GM13976 (cell line): ENCODE measurements around the gene CFAP70.
A peak's percentile ranks its signal among the peaks of the same experiment; 100 is the strongest.

Experiments
- DNase-seq: peaks from one replicate; pipeline ENCODE4 v3.0.0; 2012; ENCODE audit warnings: low spot score
- in situ Hi-C: fragments of 300-500 bp; cut with MboI; formaldehyde crosslinking; loops from one replicate; pipeline ENCODE4 v1.12.0; 2022; ENCODE audit warnings: low sequenced_read_pairs, mixed read lengths, inconsistent platforms; ENCODE audit not compliant: unreplicated experiment
- TF ChIP-seq, protein P1 (sequence below): IDR thresholded peaks from 2 replicates; pipeline ENCODE4 v1.5.1; 2012; ENCODE audit warnings: borderline replicate concordance, mild to moderate bottlenecking; ENCODE audit not compliant: insufficient read depth; ENCODE audit errors: extremely low read depth, missing control alignments, control extremely low read depth

CFAP70 gene

DNA sequence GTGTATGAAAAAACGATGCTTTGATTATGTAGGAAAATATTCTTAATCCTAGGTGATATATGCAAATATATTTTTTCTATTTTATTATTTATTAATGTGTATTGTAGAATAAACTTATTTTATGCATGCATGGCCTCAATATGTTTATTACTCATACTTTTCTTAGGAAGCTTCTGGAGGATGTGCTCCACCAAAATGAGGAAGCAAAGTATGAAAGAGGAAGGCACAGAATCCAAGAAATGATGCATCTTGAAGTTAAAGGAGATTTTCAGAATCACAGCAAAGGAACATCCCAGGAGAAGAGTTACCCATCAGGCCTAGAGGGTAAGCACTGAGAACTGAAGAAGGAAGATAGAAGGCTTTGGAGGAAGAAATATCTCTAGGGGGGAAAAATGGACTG is 71.2 kb downstream of the CFAP70 start:
- in situ Hi-C loops: no loop called here
- TF ChIP-seq, protein P1, sequence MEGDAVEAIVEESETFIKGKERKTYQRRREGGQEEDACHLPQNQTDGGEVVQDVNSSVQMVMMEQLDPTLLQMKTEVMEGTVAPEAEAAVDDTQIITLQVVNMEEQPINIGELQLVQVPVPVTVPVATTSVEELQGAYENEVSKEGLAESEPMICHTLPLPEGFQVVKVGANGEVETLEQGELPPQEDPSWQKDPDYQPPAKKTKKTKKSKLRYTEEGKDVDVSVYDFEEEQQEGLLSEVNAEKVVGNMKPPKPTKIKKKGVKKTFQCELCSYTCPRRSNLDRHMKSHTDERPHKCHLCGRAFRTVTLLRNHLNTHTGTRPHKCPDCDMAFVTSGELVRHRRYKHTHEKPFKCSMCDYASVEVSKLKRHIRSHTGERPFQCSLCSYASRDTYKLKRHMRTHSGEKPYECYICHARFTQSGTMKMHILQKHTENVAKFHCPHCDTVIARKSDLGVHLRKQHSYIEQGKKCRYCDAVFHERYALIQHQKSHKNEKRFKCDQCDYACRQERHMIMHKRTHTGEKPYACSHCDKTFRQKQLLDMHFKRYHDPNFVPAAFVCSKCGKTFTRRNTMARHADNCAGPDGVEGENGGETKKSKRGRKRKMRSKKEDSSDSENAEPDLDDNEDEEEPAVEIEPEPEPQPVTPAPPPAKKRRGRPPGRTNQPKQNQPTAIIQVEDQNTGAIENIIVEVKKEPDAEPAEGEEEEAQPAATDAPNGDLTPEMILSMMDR: no peak
- DNase-seq: no peak

DNA sequence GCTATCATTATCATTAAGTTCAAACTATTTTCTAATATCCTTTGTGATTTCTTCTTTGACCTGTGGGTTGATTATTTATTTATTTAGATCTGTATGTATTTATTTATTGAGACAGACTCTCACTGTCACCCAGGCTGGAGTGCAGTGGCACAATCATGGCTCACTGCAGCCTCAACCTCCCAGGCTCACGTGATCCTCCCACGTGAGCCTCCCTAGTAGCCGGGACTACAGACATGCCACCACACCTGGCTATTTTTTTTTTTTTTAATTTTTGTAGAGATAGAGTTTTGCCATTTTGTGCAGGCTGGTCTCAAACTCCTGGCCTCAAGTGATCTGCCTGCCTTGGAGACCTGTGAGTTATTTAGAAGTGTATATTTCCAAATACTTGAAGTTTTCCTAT is 77.6 kb downstream of the CFAP70 start:
- in situ Hi-C loops: no loop called here
- TF ChIP-seq, protein P1: no peak
- no peak for DNase-seq

DNA sequence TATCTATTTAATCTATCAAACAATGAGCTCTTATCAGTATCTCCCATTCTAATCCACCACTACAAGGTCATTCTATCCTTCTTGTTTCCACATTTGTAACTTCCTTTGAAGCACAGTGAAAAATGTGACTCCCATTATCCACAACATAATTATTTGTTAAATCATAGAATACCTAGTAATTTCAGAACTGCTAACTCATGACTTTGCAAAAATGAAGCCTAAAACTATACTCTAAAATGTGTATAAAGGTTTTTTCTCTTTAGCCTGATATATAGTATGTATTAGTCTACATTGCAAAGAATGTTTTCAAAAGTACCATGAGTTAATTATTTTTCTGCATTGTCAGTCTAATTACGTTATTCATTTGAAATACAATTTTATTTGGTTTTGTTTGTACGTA is 94.2 kb downstream of the CFAP70 start:
- in situ Hi-C loops: no loop called here
- TF ChIP-seq, protein P1: no peak
- DNase-seq: no peak

DNA sequence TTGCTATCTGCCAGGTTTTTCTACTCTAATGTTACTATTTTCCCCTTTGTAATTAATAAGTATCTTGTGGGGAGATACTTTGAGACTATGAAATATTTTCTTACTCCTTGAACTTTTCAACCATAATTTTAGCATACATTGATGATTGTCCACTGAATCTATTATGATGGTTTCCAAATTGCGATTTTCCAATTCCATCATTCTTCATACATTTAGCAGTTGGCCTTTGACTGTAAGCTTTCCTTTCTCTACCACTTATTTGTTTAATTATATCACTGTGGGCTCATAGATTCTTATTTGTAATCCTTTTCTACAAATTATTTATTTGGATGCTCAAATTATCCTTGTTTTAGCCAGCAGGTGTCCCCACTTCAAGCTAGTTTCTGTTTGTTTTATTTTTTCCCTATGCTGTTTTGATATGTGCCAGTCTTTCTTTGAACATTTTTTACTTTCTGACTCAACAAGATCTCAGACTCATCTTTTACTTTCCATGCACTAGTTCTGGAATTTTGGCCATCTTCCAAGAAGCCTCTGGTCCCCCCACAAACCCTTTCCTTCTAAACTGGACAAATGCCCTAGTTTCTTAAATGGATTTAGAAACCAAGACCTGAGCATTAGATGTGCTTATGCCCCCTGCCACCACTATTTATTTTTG is 94.8 kb downstream of the CFAP70 start:
- in situ Hi-C loops: no loop called here
- TF ChIP-seq, protein P1: peak; percentile 46
- no peak for DNase-seq

DNA sequence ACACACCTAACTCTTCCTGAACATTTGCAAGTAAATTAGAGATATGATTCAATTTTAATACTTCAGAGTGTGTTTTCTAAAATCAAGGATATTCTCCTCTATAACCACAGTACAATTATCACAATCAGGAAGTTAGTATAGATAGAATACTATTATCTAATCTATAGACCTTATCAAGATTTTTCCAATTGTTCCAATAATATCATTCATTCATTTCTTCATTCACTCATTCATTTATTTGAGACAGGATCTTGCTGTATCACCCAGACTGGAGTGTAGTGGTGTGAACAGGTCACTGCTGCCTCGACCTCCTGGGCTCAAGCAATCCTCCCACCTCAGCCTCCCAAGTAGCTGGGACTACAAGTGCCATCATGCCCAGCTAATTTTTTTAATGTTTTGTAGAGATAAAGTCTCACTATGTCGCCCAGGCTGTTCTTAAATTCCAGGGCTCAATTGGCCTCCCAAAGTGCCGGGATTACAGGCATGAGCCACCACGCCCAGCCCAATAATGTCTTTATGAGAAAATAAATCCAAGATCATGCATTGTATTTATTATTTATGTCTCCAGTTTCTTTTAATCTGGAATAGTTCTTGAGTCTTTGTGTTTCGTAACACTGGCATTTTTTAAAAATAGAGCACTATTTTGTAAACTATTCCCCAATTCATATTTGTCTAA is 95.6 kb downstream of the CFAP70 start:
- no peak for DNase-seq
- TF ChIP-seq, protein P1: no peak
- in situ Hi-C loops: no loop called here

DNA sequence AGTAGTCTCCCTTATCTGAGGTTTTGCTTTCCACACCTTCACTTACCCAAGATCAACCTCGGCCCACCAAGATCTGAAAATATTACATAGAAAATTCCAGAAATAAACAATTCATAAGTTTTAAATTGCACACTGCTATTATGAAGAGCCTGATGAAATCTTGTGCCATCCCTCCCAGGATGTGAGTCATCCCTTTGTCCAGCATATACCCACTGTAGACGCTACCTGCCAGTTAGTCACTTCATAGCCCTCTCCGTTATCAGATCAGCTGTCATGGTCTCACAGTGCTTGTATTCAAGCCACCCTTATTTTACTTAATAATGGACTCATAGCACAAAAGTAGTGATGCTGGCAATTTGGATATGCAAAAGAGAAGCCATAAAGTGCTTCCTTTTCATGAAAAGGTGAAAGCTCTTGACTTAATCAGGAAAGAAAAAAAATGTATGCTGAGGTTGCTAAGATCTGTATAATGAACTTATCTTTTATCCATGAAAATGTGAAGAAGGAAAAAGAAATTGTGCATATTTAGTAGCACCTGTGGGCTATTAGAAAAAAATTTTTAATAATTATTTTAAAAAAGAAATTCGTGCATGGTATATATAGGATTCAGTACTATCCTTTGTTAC is 96.4 kb downstream of the CFAP70 start:
- DNase-seq: no peak
- TF ChIP-seq, protein P1: no peak
- in situ Hi-C loops: no loop called here
